HTR-8/SVneo (cell line): ENCODE results near the gene RNF181.
"Not testable (repeated sequence)": the region's sequence is repeated elsewhere in the genome, so short reads cannot be mapped to it uniquely, and the experiment has no call there.

Source experiments
- DNase-seq: peaks from one replicate; pipeline ENCODE4 v3.0.0; 2011; ENCODE audit warnings: low spot score, mixed read lengths; ENCODE audit not compliant: insufficient read length
- FAIRE-seq: peaks from 2 replicates; lab custom pipeline; 2011; peaks lifted over from hg19 to GRCh38; lab: Jason Lieb, UNC

Gene RNF181, protein sequence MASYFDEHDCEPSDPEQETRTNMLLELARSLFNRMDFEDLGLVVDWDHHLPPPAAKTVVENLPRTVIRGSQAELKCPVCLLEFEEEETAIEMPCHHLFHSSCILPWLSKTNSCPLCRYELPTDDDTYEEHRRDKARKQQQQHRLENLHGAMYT

GRCh38 chr2:85595301-85596025 is at the start of gene RNF181:
TSS of gene RNF181 (plus strand) at chr2:85595745. CDS start at chr2:85595764, 19 bp downstream.
- FAIRE-seq = peak; percentile 96
- DNase-seq = peak; percentile 99

- no peak for DNase-seq
- no peak for FAIRE-seq
These were observed 49.7 kb upstream of the RNF181 start for GRCh38 chr2:85545780-85546240.

DNA sequence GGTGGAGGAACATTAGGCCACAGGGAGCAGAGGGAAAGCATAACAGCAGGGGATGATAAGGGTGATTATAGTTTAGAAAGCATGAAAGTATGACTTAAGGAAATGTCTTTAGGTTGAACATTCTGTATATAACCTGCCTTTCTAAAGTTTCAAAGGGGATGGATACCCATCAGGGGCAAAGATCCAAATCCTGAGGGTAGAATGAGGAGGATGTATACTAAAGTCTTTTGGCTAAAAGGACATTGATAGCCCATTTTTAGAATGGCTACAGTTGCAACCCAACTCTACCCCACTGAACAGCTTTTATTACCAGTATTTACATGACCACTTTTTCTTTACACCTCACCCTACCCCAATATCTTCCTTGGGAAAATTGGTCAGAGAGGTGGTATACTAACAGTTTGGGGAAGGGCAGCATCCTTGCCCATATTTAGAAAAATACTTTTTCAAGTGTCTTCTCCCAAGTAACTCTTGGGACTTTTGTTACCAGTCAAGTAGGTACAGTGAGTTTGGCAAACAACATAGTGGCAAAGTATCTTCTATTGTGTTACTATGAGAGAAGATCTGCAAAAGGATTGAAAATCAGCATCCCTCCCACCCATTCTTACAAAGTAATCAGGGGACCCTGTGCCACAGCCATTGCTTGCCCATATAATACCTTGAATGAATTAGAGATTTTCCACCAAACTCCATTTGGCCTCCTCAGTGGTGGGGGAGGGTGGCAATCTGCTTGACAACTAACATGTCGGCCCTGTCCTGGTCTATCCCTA is 48.3 kb upstream of the RNF181 start:
- no peak for DNase-seq
- FAIRE-seq = no peak

GRCh38 chr2:85547859-85548607 is 47.5 kb upstream of the RNF181 start:
- DNase-seq = no peak
- FAIRE-seq = no peak

DNA sequence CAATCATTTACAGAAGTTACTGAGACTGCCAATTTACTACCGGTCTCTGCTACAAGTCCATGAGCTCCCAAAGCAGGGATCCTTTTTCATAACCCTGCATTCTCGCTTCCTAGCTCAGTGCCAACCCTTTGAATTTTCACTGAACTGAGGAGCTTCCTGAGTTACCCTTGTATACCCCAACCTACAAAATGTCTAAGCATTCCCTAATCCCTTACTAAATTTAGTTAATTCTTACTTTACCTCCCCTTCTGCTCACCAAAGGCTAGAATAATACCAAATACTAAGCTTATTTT is 47.0 kb upstream of the RNF181 start:
- DNase-seq = no peak
- FAIRE-seq = no peak

GRCh38 chr2:85549095-85549494 is 46.5 kb upstream of the RNF181 start:
- DNase-seq = no peak
- FAIRE-seq = no peak

DNA sequence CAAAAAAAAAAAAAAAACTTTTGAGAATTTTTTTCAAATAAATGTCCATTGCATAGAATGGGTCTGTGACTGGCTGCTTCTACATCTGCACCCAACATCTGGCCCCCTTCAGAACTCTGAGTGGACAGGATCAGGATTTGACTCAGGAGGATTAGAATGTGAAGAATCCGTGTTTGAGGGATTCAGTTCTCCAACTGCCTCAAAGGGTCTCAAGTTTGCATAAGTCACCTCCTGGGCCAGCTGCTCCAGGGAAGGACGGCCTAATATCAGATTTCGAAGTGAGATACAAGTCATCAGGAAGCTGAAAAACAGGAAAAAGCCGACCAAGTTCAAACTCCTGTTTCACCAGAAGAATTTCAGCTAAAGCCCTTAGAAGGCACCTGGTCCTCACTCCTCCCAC is 45.7 kb upstream of the RNF181 start:
- FAIRE-seq = no peak
- DNase-seq = peak; percentile 78

GRCh38 chr2:85550486-85550885 is 45.1 kb upstream of the RNF181 start:
- DNase-seq (no peak), FAIRE-seq (no peak)

- FAIRE-seq (peak; percentile 60), DNase-seq (peak; percentile 65)
These were observed 43.6 kb upstream of the RNF181 start for GRCh38 chr2:85551698-85552678.

DNA sequence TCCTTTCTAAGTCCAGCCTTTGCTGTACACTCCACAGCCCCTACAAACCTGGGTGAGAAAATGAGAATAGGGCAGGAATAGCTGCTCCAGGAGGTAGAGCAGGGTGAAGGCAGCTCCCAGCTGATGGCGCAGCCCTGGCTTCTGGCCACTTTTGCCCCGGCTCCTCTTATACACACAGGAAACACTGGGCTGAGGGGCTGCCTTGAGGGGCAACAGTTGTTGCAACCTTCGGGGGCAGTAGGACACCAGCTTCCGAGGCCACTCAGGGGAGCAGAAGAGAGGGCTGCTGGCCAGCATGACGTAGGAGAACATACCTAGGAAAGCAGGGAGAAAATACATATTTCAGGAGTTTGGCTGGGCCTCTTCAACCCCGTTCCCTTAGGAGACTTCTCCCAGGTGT is 42.4 kb upstream of the RNF181 start:
- FAIRE-seq (no peak), DNase-seq (no peak)

- DNase-seq = no peak
- FAIRE-seq = no peak
These were observed 40.4 kb upstream of the RNF181 start for GRCh38 chr2:85554980-85555612.

- no peak for FAIRE-seq
These were observed 38.4 kb upstream of the RNF181 start for GRCh38 chr2:85557130-85557529.

GRCh38 chr2:85558160-85558559 is 37.4 kb upstream of the RNF181 start:
- FAIRE-seq = no peak
- no peak for DNase-seq

More at GRCh38 chr2:85557130-85557529, 38.4 kb upstream of the RNF181 start:
- no peak for DNase-seq

GRCh38 chr2:85560403-85560726 is 35.2 kb upstream of the RNF181 start:
- FAIRE-seq, DNase-seq: not testable (repeated sequence)

DNA sequence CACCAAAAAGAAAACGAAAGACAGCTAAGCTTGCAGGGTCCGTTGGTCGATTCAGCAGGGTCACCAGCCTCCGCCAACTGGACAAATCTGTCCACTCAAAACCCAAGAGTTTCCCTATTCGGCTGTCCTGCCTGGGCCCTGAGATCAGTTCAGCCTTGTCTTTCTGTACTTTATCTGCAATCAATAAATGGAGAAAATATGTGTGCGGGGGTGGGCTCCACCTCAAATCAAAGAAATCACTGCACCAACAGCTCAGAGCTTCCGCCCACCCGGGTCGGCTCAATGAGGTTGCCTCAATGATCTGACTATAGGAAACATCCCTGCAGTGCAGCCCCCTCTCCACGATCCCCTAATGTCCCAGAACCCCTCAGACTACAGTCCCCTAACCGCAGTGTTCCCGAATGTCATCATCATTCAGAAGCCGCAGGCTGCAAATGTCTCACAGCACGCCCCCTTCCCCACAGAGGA is 34.7 kb upstream of the RNF181 start:
- FAIRE-seq (no peak), DNase-seq (no peak)

GRCh38 chr2:85561280-85562212 is 34.0 kb upstream of the RNF181 start, which contains the start of gene GGCX:
TSS of gene GGCX (minus strand) at chr2:85561493. CDS start at chr2:85561428, 65 bp downstream.
- FAIRE-seq (peak; percentile 90), DNase-seq (peak; percentile 89)

GRCh38 chr2:85564144-85564563 is 31.4 kb upstream of the RNF181 start:
- no peak for DNase-seq
- FAIRE-seq = no peak

- FAIRE-seq = no peak
- no peak for DNase-seq
These were observed 29.3 kb upstream of the RNF181 start for GRCh38 chr2:85566265-85566664.
